ENCODE results near the gene ZXDC.

DNA sequence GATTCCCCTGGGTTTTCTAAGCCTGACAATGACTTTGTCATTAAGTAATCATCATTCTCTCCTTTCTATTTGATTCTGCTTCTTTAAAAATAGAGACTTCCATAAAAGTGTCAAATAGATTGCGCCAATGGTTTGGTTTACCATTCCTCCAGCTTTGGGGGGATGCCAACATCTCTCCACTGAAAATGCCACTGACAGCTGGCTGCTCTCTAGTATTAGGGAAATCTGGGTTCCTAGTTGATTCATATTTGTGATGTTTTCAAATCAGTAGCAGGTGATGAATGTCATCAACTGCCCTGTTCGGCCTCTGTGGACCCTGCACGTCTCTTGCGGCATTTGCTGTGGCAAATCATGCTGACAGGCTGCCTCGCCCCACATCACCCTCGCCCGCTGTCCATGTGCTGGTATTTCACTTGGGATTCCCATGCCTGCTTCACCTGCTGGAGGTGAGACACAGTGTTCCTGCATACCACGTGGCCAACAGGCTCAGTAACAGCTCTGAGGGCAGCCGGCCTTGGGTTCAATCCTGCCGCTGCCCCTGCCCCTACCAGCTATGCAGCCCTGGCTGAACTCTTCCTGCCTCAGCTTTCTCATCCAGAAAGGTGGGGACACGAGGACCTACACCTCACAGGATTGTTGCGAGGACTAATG, 28.1 kb downstream of the ZXDC start:
- TF ChIP-seq, protein P1, sequence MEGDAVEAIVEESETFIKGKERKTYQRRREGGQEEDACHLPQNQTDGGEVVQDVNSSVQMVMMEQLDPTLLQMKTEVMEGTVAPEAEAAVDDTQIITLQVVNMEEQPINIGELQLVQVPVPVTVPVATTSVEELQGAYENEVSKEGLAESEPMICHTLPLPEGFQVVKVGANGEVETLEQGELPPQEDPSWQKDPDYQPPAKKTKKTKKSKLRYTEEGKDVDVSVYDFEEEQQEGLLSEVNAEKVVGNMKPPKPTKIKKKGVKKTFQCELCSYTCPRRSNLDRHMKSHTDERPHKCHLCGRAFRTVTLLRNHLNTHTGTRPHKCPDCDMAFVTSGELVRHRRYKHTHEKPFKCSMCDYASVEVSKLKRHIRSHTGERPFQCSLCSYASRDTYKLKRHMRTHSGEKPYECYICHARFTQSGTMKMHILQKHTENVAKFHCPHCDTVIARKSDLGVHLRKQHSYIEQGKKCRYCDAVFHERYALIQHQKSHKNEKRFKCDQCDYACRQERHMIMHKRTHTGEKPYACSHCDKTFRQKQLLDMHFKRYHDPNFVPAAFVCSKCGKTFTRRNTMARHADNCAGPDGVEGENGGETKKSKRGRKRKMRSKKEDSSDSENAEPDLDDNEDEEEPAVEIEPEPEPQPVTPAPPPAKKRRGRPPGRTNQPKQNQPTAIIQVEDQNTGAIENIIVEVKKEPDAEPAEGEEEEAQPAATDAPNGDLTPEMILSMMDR (IDR thresholded peaks at IDR 0.05), result no peak
- no peak for TF ChIP-seq POLR2AphosphoS5 (IDR thresholded peaks at IDR 0.05)
